Neuronal stem cell (in vitro differentiated cells): Measurements from ENCODE around the gene LCTL.

ENCODE experiments used
- DNase-seq: peaks from one replicate; pipeline ENCODE4 v3.0.0-alpha.2; 2013; ENCODE audit warnings: low spot score
- H2AFZ ChIP-seq: one replicate; pipeline ENCODE4 v1.6.1; 2013; ENCODE audit warnings: mild to moderate bottlenecking, low read length, inconsistent platforms
- H2AK5ac ChIP-seq: 2 replicates; pipeline ENCODE4 v1.6.1; 2013; ENCODE audit warnings: low read depth, mild to moderate bottlenecking, inconsistent platforms, low read length, moderate library complexity, mixed read lengths
- H2BK120ac ChIP-seq: 2 replicates; pipeline ENCODE4 v1.6.1; 2013; ENCODE audit warnings: low read depth, mild to moderate bottlenecking, inconsistent platforms, low read length, moderate library complexity, mixed read lengths
- H2BK12ac ChIP-seq: one replicate; pipeline ENCODE4 v1.6.1; 2013; ENCODE audit warnings: low read length, inconsistent platforms
- H2BK15ac ChIP-seq: 2 replicates; pipeline ENCODE4 v1.6.1; 2013; ENCODE audit warnings: mild to moderate bottlenecking, low read length, inconsistent platforms, mixed read lengths
- H2BK5ac ChIP-seq: one replicate; pipeline ENCODE4 v1.6.1; 2013; ENCODE audit warnings: inconsistent platforms, mild to moderate bottlenecking, low read length, moderate library complexity
- H3K14ac ChIP-seq: one replicate; pipeline ENCODE4 v1.6.1; 2013; ENCODE audit warnings: low read length, inconsistent platforms
- H3K18ac ChIP-seq: 2 replicates; pipeline ENCODE4 v1.6.1; 2013; ENCODE audit warnings: low read length, inconsistent platforms
- H3K23ac ChIP-seq: 2 replicates; pipeline ENCODE4 v1.6.1; 2013; ENCODE audit warnings: low read depth, mild to moderate bottlenecking, mixed read lengths, low read length, inconsistent platforms; ENCODE audit not compliant: poor library complexity
- H3K27ac ChIP-seq: replicated peaks from 3 replicates; pipeline ENCODE4 v1.5.1; 2013; ENCODE audit warnings: low read length, inconsistent platforms
- H3K27me3 ChIP-seq, 3 experiments: 2 replicates each; pipeline ENCODE4 v1.6.1; 2013; ENCODE audit warnings: low read length in 3 of 3, mild to moderate bottlenecking in 2 of 3, inconsistent platforms in 1 of 3, low read depth in 1 of 3, mixed read lengths in 1 of 3, moderate library complexity in 1 of 3; ENCODE audit not compliant: control insufficient read depth in 3 of 3, insufficient read depth in 3 of 3
- H3K36me3 ChIP-seq, 2 donors: replicated peaks in 1 of 2; 2 replicates each; pipeline ENCODE4 v1.6.1; 2013; ENCODE audit warnings: low read length in 2 of 2; ENCODE audit not compliant: control insufficient read depth in 2 of 2, insufficient read depth in 2 of 2
- H3K4ac ChIP-seq: 2 replicates; pipeline ENCODE4 v1.6.1; 2013; ENCODE audit warnings: inconsistent platforms, mild to moderate bottlenecking, low read length, moderate library complexity
- H3K4me1 ChIP-seq, 2 donors: 1 replicate in 1 of 2; 2 replicates in 1 of 2; pipeline ENCODE4 v1.6.1; 2013; ENCODE audit warnings: low read length in 2 of 2, low read depth in 1 of 2; ENCODE audit not compliant: control insufficient read depth in 2 of 2, insufficient read depth in 1 of 2
- H3K4me2 ChIP-seq: one replicate; pipeline ENCODE4 v1.6.1; 2013; ENCODE audit warnings: mild to moderate bottlenecking, low read length, inconsistent platforms; ENCODE audit not compliant: insufficient read depth, poor library complexity, severe bottlenecking
- H3K4me3 ChIP-seq, 2 donors: 2 replicates each; pipeline ENCODE4 v1.5.1; 2013; ENCODE audit warnings: low read length in 2 of 2, mild to moderate bottlenecking in 2 of 2, inconsistent platforms in 1 of 2, moderate library complexity in 1 of 2
- H3K79me1 ChIP-seq: one replicate; pipeline ENCODE4 v1.6.1; 2013; ENCODE audit warnings: low read depth, mild to moderate bottlenecking, inconsistent platforms, low read length, moderate library complexity
- H3K9ac ChIP-seq: one replicate; pipeline ENCODE4 v1.6.1; 2013; ENCODE audit warnings: mild to moderate bottlenecking, low read depth, low read length, inconsistent platforms; ENCODE audit not compliant: poor library complexity
- H3K9me3 ChIP-seq, 2 donors: replicated peaks in 1 of 2; 2 replicates each; pipeline versions ENCODE3 to v1.6.1; 2013; ENCODE audit warnings: low read length in 2 of 2, mild to moderate bottlenecking in 2 of 2, inconsistent platforms in 1 of 2, low read depth in 1 of 2, mixed read lengths in 1 of 2, moderate library complexity in 1 of 2; ENCODE audit not compliant: control insufficient read depth in 2 of 2, insufficient read depth in 1 of 2
- H4K8ac ChIP-seq: one replicate; pipeline ENCODE4 v1.6.1; 2013; ENCODE audit warnings: low read depth, mild to moderate bottlenecking, inconsistent platforms, low read length, moderate library complexity
- H4K91ac ChIP-seq: one replicate; pipeline ENCODE4 v1.6.1; 2013; ENCODE audit warnings: low read length, low read depth, mild to moderate bottlenecking, inconsistent platforms; ENCODE audit not compliant: poor library complexity
- WGBS, 2 donors: extraction: QIAGEN DNeasy Blood & Tissue Kit; methylation state at CpG; one replicate each; pipeline ENCODE4 v1.1.7; 2013; ENCODE audit warnings: missing lambda C conversion rate in 2 of 2, mixed read lengths in 1 of 2; ENCODE audit not compliant: insufficient read length in 2 of 2, insufficient replicate concordance in 1 of 2; ENCODE audit errors: extremely low coverage in 2 of 2; 5-methylcytosine and 5-hydroxymethylcytosine counted together

Gene LCTL

GRCh38 chr15:66542896-66543295, 22.9 kb downstream of the LCTL start:
- no CpG with 5 or more reads among the region's 4 CpGs for whole genome bisulfite sequencing, 2 donors
- Histone ChIP-seq H3K9ac (no peak overlapping the region), H2AK5ac (no peak overlapping the region), H4K91ac (no peak overlapping the region), H3K23ac (no peak overlapping the region), H3K4me1 (no peaks in the 10 kb centered on the region), H2BK15ac (no peak overlapping the region), H2AFZ (no peak overlapping the region), H3K4me3 (no peak overlapping the region), H2BK120ac (no peak overlapping the region), H3K9me3 (no peaks in the 10 kb centered on the region), H3K27ac (no peak overlapping the region), H3K4ac (no peak overlapping the region), H3K18ac (no peak overlapping the region), H2BK12ac (no peak overlapping the region), H3K79me1 (no peaks in the 10 kb centered on the region), H3K27me3 (no peaks in the 10 kb centered on the region), H3K4me2 (no peak overlapping the region), H3K14ac (no peak overlapping the region), H2BK5ac (no peak overlapping the region), H3K36me3 (peaks cover 5 to 75% of the 10 kb centered on the region in 2 donors), H4K8ac (no peak overlapping the region)
- DNase-seq = no peak

- Histone ChIP-seq H2BK15ac (no peak overlapping the region), H3K4me2 (no peak overlapping the region), H3K9ac (no peak overlapping the region), H3K27me3 (no peaks in the 10 kb centered on the region), H3K18ac (no peak overlapping the region), H3K23ac (no peak overlapping the region), H3K4me3 (no peak overlapping the region), H3K27ac (no peak overlapping the region), H3K79me1 (no peaks in the 10 kb centered on the region), H2BK12ac (no peak overlapping the region), H3K36me3 (peaks cover 4 to 91% of the 10 kb centered on the region in 2 donors), H3K4me1 (no peaks in the 10 kb centered on the region), H2BK120ac (no peak overlapping the region), H2BK5ac (no peak overlapping the region), H3K4ac (no peak overlapping the region), H2AK5ac (no peak overlapping the region), H2AFZ (no peak overlapping the region), H4K91ac (no peak overlapping the region), H3K14ac (no peak overlapping the region), H3K9me3 (no peaks in the 10 kb centered on the region), H4K8ac (no peak overlapping the region)
- no CpG with 5 or more reads among the region's 9 CpGs for WGBS, 2 donors
- DNase-seq = no peak
Observed at GRCh38 chr15:66535056-66535455, 30.7 kb downstream of the LCTL start.

- Histone ChIP-seq H3K27me3 (no peaks in the 10 kb centered on the region), H3K4me1 (no peaks in the 10 kb centered on the region), H3K14ac (no peak overlapping the region), H3K36me3 (peaks cover 12 to 98% of the 10 kb centered on the region in 2 donors), H3K23ac (no peak overlapping the region), H3K18ac (no peak overlapping the region), H4K91ac (no peak overlapping the region), H2BK5ac (no peak overlapping the region), H2BK15ac (no peak overlapping the region), H3K9ac (no peak overlapping the region), H2AFZ (no peak overlapping the region), H4K8ac (no peak overlapping the region), H2AK5ac (no peak overlapping the region), H3K9me3 (no peaks in the 10 kb centered on the region), H3K27ac (no peak overlapping the region), H3K4me2 (no peak overlapping the region), H3K79me1 (no peaks in the 10 kb centered on the region), H2BK120ac (no peak overlapping the region), H3K4ac (no peak overlapping the region), H3K4me3 (no peak overlapping the region), H2BK12ac (no peak overlapping the region)
- no peak for DNase-seq
- no CpG with 5 or more reads among the region's 4 CpGs for WGBS, 2 donors
Observed at GRCh38 chr15:66524838-66525237, 41.0 kb downstream of the LCTL start.

- no peak overlapping the region for H3K23ac ChIP-seq
- H3K4me2 ChIP-seq = no peak overlapping the region
- no peak for DNase-seq
- no CpG with 5 or more reads among the region's 3 CpGs for WGBS, 2 donors
- H3K4me1 ChIP-seq = no peaks in the 10 kb centered on the region
- H3K18ac ChIP-seq = no peak overlapping the region
- H2AK5ac ChIP-seq = no peak overlapping the region
- H2BK15ac ChIP-seq = no peak overlapping the region
- H3K9ac ChIP-seq = no peak overlapping the region
- no peak overlapping the region for H3K27ac ChIP-seq
- H3K4me3 ChIP-seq = no peak overlapping the region
- H4K8ac ChIP-seq = no peak overlapping the region
- no peak overlapping the region for H3K14ac ChIP-seq
- H2BK5ac ChIP-seq = no peak overlapping the region
- no peak overlapping the region for H3K4ac ChIP-seq
- H2AFZ ChIP-seq = no peak overlapping the region
- no peak overlapping the region for H4K91ac ChIP-seq
- no peaks in the 10 kb centered on the region for H3K79me1 ChIP-seq
- no peak overlapping the region for H2BK12ac ChIP-seq
- peaks cover 10 to 96% of the 10 kb centered on the region in 2 donors for H3K36me3 ChIP-seq
- no peaks in the 10 kb centered on the region for H3K27me3 ChIP-seq
- no peak overlapping the region for H2BK120ac ChIP-seq
- H3K9me3 ChIP-seq = no peaks in the 10 kb centered on the region
Observed at GRCh38 chr15:66523926-66524325, 41.9 kb downstream of the LCTL start.
